Peyer's patch (tissue), 4 donors: ENCODE measurements around the gene LRRN2. TPM values are rescaled to one million over a fixed set of nuclear protein-coding genes. Genes with fewer than 3 reads are reported as not detected.

ENCODE experiments used
- DNase-seq, 3 donors: peaks; one replicate each; pipeline ENCODE4 v3.0.0-alpha.2; 2017 to 2019
- H3K27ac ChIP-seq, 4 donors: fragments of 200-600 bp; sonication (generic); one replicate each; pipeline ENCODE4 v1.5.1; 2016 to 2019
- H3K27me3 ChIP-seq, 2 donors: fragments of 200-600 bp; sonication (generic); one replicate each; pipeline ENCODE4 v1.5.1; 2019
- H3K36me3 ChIP-seq, 3 donors: fragments of 200-600 bp; sonication (generic); one replicate each; pipeline ENCODE4 v1.5.1; 2016 to 2019
- H3K4me1 ChIP-seq, 4 donors: fragments of 200-600 bp; sonication (generic); one replicate each; pipeline ENCODE4 v1.5.1; 2016 to 2019
- H3K4me3 ChIP-seq, 4 donors: fragments of 200-600 bp; sonication (generic); 1 replicate in 3 of 4; 2 replicates in 1 of 4; pipeline ENCODE4 v1.5.1; 2016 to 2019; ENCODE audit warnings: mild to moderate bottlenecking in 1 of 4
- H3K9me3 ChIP-seq, 4 donors: fragments of 200-600 bp; sonication (generic); one replicate each; pipeline ENCODE4 v1.5.1; 2016 to 2019; ENCODE audit warnings: mild to moderate bottlenecking in 1 of 4
- POLR2A ChIP-seq, 2 donors: fragments of 450-650 bp; IDR thresholded peaks; one replicate each; pipeline ENCODE4 v1.5.1; 2017; ENCODE audit warnings: antibody characterized with exemption in 2 of 2, mild to moderate bottlenecking in 2 of 2, moderate library complexity in 2 of 2
- total RNA-seq, 4 donors: library from RNA; depleted of rRNA; stranded (reverse); fragments of >200 nt; gene quantifications; one replicate each; pipeline ENCODE4 v1.1.0, GENCODE V29; 2016
- TF ChIP-seq, protein P1 (sequence below), 6 experiments: fragments of 450-650 bp in 4 of 6; fragments of 200-600 bp in 2 of 6; sonication (generic) in 1 of 6; IDR thresholded peaks; one replicate each; pipeline ENCODE4 v1.5.1; 2017 to 2019; ENCODE audit warnings: antibody characterized with exemption in 6 of 6, mild to moderate bottlenecking in 3 of 6, moderate library complexity in 1 of 6

Gene LRRN2
- total RNA-seq, 4 donors from 2014 or later: 0.66 to 1.6 (median 0.70) TPM; not detected in 1

DNA sequence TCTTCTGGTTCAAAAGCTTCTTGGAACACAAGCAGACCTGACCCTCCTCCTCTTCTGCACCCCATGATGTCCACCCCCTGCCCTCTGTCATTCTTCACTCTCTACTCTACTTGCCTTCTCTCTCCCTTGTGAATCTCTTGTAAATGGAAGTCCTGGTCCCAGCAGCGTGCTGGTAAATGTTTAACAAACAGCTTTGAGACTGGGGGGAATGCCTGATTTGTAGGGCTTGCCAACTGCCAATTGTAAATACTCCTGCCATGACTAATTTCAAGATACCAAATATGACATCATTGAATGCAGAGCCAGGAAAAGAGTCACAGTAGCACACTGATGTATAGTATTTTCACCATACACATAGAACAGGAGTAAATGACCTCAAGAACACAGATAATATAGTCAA, 40.9 kb upstream of the LRRN2 start:
- H3K27ac ChIP-seq: no peak overlapping the region
- DNase-seq: no peak
- no peaks in the 10 kb centered on the region for H3K27me3 ChIP-seq
- H3K36me3 ChIP-seq: no peaks in the 10 kb centered on the region
- TF ChIP-seq, protein P1, sequence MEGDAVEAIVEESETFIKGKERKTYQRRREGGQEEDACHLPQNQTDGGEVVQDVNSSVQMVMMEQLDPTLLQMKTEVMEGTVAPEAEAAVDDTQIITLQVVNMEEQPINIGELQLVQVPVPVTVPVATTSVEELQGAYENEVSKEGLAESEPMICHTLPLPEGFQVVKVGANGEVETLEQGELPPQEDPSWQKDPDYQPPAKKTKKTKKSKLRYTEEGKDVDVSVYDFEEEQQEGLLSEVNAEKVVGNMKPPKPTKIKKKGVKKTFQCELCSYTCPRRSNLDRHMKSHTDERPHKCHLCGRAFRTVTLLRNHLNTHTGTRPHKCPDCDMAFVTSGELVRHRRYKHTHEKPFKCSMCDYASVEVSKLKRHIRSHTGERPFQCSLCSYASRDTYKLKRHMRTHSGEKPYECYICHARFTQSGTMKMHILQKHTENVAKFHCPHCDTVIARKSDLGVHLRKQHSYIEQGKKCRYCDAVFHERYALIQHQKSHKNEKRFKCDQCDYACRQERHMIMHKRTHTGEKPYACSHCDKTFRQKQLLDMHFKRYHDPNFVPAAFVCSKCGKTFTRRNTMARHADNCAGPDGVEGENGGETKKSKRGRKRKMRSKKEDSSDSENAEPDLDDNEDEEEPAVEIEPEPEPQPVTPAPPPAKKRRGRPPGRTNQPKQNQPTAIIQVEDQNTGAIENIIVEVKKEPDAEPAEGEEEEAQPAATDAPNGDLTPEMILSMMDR (IDR thresholded peaks at IDR 0.05): no peak
- no peak for TF ChIP-seq POLR2A (IDR thresholded peaks at IDR 0.05)
- H3K4me3 ChIP-seq: no peak overlapping the region
- H3K9me3 ChIP-seq: no peaks in the 10 kb centered on the region
- no peaks in the 10 kb centered on the region for H3K4me1 ChIP-seq

DNA sequence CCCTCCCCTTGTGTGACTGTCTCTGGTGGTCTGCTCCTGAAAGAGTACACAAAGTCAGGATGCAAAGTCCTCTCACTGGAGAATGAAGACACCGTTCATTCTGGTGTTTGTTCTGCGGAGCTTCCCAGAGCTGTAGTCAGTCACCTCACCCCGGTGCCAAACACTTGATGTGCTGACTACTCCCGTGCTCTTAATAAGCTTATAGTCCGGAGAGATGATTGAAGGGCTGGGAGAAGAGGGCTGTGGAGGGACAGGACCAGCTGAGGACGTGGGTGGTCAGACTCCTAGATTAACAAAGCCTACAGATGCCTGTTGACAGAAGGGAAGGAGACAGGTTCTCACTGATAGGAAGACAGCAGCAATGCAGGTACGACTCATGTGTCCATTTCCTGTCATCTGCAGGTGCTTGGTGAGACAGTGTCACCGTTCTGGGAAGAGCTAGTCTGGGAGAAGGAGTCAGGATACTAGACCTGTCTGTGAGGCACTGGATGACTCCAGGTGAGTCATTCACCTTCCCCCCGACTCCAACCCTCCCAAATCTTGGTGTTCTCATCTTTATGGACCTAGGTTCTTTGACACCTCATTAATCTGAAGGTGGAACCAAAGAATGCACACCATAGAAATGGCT, 40.4 kb upstream of the LRRN2 start:
- DNase-seq: no peak
- Histone ChIP-seq H3K4me1 (no peaks in the 10 kb centered on the region), H3K9me3 (no peaks in the 10 kb centered on the region), H3K27me3 (no peaks in the 10 kb centered on the region), H3K4me3 (no peak overlapping the region), H3K27ac (no peak overlapping the region), H3K36me3 (no peaks in the 10 kb centered on the region)
- TF ChIP-seq, protein P1 (IDR thresholded peaks at IDR 0.05): no peak
- TF ChIP-seq POLR2A (IDR thresholded peaks at IDR 0.05): no peak

DNA sequence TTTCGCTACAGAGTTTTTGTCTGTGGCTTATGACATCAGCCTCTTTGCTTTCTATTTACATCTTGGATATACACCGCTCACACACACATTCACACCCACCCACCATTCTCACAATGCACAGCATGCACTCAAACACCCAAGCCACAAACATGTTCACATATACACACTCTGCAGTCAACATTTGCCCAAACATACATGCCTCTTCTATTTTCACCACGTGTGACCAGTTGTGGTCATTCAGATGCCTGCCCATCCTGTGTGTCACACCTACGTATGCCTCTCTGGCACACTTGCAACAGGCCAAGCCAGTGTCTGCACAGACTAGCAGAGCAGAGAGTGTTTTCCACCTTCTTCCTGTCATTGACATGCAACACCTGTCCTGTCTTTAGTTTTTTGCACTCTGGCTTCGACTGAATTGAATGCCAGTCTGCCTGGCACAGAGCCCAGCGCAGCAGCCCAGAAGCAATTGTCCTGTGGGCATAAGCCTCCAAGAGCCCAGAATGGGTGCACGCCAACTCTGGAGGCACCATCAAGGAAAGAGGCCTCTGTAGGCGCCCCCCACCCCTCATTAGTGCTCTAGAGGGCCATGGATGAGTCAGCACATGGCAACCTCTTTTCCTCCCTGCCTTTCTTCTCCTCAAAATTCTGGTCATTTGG, 37.7 kb upstream of the LRRN2 start:
- no peaks in the 10 kb centered on the region for H3K4me1 ChIP-seq
- no peak overlapping the region for H3K4me3 ChIP-seq
- TF ChIP-seq, protein P1 (IDR thresholded peaks at IDR 0.05): no peak
- TF ChIP-seq POLR2A (IDR thresholded peaks at IDR 0.05): no peak
- H3K9me3 ChIP-seq: no peaks in the 10 kb centered on the region
- no peak overlapping the region for H3K27ac ChIP-seq
- no peak for DNase-seq
- H3K36me3 ChIP-seq: no peaks in the 10 kb centered on the region
- no peaks in the 10 kb centered on the region for H3K27me3 ChIP-seq

DNA sequence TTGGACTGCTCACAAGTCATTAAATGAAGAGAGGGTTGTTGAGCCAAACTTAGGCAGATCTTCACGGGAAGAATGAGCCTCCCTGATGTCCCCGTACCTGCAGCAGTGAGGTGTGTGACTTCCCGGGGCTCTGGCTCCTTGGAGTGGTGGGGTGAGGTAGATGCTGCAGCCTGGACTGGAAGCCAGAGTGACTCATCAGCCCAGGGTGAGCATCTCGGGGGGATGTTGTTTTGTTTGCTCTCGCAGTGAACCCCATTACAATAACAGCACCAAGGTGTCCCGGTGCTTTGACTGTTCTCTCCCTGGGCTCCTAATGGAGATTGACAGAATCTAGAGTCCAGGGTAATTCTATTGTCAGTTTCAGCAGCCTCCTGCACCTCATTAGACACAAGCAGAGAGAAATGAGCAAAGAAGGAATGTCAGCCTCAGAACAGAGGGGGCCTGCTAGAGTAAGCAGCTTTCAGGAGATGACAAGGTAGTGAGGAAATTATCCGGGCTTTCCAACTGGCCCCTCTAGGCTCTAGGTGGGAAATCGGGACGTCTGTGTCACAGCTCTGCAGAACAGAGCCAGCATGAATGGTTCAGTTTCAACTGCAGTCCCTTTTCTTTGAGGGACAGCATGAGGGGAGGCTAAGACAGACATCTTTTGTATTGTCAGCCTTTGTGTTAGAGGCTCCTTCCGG, 36.0 kb upstream of the LRRN2 start:
- H3K4me3 ChIP-seq: no peak overlapping the region
- no peaks in the 10 kb centered on the region for H3K4me1 ChIP-seq
- no peak for TF ChIP-seq POLR2A (IDR thresholded peaks at IDR 0.05)
- TF ChIP-seq, protein P1 (IDR thresholded peaks at IDR 0.05): no peak
- no peak for DNase-seq
- H3K27ac ChIP-seq: no peak overlapping the region
- no peaks in the 10 kb centered on the region for H3K36me3 ChIP-seq
- no peaks in the 10 kb centered on the region for H3K27me3 ChIP-seq
- no peaks in the 10 kb centered on the region for H3K9me3 ChIP-seq

DNA sequence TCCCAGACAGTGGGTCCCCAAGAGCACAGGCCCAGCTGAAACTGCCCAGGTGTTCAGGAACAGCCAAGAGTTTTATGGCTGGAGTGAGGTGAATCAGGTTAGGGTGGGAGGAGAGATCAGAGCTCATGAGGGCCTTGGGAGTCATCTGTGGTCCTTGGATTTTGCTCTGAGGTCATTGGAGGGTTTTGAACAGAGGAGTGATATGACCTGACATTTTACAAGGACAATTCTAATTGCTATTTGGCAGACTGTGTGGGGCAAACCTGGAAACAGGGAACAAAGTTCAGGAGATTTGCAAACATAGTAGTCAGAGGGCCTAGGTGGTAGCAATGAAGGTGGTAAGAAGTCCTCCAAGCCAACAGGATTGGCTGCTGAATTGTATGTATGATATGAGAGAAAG, 31.1 kb upstream of the LRRN2 start:
- DNase-seq: no peak
- no peak overlapping the region for H3K27ac ChIP-seq

More for the DNA sequence above, 31.1 kb upstream of the LRRN2 start:
- Histone ChIP-seq H3K9me3 (no peaks in the 10 kb centered on the region), H3K27me3 (no peaks in the 10 kb centered on the region), H3K36me3 (no peaks in the 10 kb centered on the region), H3K4me3 (no peak overlapping the region), H3K4me1 (peaks cover 0 to 5% (median 0%) of the 10 kb centered on the region in 4 donors)
- TF ChIP-seq, protein P1 (IDR thresholded peaks at IDR 0.05): no peak
- TF ChIP-seq POLR2A (IDR thresholded peaks at IDR 0.05): no peak
